ENCODE results near the gene IGF2R. TPM values are rescaled to one million over a fixed set of nuclear protein-coding genes. Genes with fewer than 3 reads are reported as not detected.

The IGF2R gene
- total RNA-seq, 1 donor from 2014 or later = 247 TPM

DNA sequence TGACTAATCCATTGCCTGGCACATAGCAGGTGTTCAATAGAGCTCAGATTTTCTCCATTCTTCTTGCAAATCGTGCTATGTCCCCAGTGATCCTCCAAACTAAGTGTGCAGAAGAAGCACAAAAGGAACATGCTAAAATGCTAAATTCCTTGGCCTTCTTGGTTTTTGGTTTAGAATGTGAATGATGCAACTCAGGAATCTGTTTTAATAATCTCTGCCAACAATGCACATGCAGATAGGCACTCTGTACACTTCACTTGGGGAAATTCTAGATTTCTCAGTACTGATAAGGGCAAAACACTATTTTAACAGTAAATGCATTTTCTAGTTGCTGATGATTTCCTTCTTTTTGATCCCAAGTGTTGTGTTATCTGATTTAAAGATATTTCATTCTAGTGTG, 188.0 kb downstream of the IGF2R start:
- H3K27ac Mint-ChIP-seq (ENCODE audit: unreplicated experiment) = no peak overlapping the region
- H3K4me1 Mint-ChIP-seq (ENCODE audit: low read depth) = peaks cover 22% of the 10 kb centered on the region
- DNase-seq (ENCODE audit: low spot score) = no peak
- no peaks in the 10 kb centered on the region for H3K27me3 Mint-ChIP-seq (ENCODE audit: low read depth)
- peaks cover 13% of the 10 kb centered on the region for H3K9me3 Mint-ChIP-seq (ENCODE audit: low read depth)
- H3K36me3 Mint-ChIP-seq (ENCODE audit: low read depth) = peaks cover 47% of the 10 kb centered on the region
- TF ChIP-seq, protein P1, sequence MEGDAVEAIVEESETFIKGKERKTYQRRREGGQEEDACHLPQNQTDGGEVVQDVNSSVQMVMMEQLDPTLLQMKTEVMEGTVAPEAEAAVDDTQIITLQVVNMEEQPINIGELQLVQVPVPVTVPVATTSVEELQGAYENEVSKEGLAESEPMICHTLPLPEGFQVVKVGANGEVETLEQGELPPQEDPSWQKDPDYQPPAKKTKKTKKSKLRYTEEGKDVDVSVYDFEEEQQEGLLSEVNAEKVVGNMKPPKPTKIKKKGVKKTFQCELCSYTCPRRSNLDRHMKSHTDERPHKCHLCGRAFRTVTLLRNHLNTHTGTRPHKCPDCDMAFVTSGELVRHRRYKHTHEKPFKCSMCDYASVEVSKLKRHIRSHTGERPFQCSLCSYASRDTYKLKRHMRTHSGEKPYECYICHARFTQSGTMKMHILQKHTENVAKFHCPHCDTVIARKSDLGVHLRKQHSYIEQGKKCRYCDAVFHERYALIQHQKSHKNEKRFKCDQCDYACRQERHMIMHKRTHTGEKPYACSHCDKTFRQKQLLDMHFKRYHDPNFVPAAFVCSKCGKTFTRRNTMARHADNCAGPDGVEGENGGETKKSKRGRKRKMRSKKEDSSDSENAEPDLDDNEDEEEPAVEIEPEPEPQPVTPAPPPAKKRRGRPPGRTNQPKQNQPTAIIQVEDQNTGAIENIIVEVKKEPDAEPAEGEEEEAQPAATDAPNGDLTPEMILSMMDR (IDR thresholded peaks at IDR 0.05) = no peak
- no peak overlapping the region for H3K4me3 Mint-ChIP-seq (ENCODE audit: unreplicated experiment)

DNA sequence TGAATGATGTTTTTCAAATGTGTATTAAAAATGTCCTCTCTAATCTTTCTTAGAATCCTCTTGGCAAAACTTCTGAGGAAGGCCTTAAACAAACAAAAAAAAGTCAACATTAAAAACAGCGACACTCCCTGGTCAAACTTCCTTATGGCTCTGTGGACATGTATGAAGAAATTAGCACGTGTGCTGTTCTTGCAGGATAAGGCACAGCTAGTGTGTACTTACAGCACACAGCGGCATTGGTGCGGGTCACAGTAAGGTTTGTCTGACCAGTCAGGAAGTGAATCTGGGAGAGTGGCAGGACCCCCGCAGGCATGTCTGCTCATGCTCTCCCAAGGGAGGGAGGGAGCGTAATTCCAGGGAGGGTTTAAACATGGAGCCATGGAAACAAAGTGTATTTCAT, 191.6 kb downstream of the IGF2R start:
- H3K4me3 Mint-ChIP-seq (ENCODE audit: unreplicated experiment) = no peak overlapping the region
- H3K4me1 Mint-ChIP-seq (ENCODE audit: low read depth) = peaks cover 23% of the 10 kb centered on the region
- no peaks in the 10 kb centered on the region for H3K27me3 Mint-ChIP-seq (ENCODE audit: low read depth)
- peaks cover 23% of the 10 kb centered on the region for H3K36me3 Mint-ChIP-seq (ENCODE audit: low read depth)
- TF ChIP-seq, protein P1 (IDR thresholded peaks at IDR 0.05) = peak; percentile 47
- H3K9me3 Mint-ChIP-seq (ENCODE audit: low read depth) = peaks cover 7% of the 10 kb centered on the region
- no peak for DNase-seq (ENCODE audit: low spot score)
- no peak overlapping the region for H3K27ac Mint-ChIP-seq (ENCODE audit: unreplicated experiment)

Other genes with a start within 250 kb of the IGF2R start
- 65.0 to 72.3 TPM (median 65.9 TPM) in 3 replicates for gene WTAP, start 241.6 kb upstream of the IGF2R start, total RNA-seq
- 36.0 to 43.5 TPM (median 38.4 TPM) in 3 replicates for gene ACAT2, start 207.0 kb upstream of the IGF2R start, total RNA-seq
- gene TCP1, start 179.5 kb upstream of the IGF2R start, total RNA-seq = 169 to 200 TPM (median 175 TPM) in 3 replicates
- gene MRPL18, start 178.6 kb upstream of the IGF2R start, total RNA-seq = 52.2 to 70.6 TPM (median 53.1 TPM) in 3 replicates
- not detected in 3 replicates for gene PNLDC1, start 168.8 kb upstream of the IGF2R start, total RNA-seq
- gene MAS1, start 78.1 kb upstream of the IGF2R start, total RNA-seq = not detected in 3 replicates
- 1.5 to 3.3 TPM (median 2.9 TPM) in 3 replicates for gene SLC22A1, start 152.7 kb downstream of the IGF2R start, total RNA-seq

Measured in chondrocyte (in vitro differentiated cells).